Measurements from ENCODE around the gene SIGLECL1. TPM values are rescaled to one million over a fixed set of nuclear protein-coding genes. Genes with fewer than 3 reads are reported as not detected.

SIGLECL1 gene
- total RNA-seq, 1 donor from 2014 or later: not detected

DNA sequence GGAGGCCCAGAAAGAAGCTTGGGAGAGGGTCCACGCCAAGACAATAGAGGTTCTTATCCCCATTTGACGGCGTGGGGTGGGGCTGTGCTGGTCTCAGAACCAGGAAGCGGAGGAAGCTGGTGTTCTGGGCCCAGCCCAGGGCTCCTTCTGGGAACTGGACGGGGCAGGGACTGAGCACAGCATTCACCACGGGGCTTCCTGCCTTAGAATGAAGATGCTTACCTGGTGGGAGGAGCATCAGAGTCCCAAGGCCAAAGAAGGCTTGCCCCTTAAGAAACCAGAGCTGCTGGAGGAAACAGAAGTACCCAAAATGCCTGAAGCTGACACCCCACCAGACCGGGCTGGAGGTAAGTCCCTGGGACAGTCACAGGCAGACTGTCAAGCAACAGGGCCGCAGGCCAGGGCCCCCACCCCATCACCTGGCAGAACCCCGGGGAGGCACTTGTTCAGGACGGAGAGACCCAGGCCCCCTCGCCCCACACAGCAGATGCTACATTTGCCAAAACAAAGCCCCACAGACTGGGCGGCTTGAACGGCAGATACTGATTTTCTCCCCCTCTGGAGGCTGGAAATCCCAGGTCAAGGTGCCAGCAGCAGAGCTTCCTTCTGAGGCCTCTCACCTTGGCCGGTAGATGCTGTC lies 42.8 kb downstream of the SIGLECL1 start:
- no peak overlapping the region for H3K4me3 ChIP-seq (ENCODE audit: insufficient read depth, low read depth, low read length)

DNA sequence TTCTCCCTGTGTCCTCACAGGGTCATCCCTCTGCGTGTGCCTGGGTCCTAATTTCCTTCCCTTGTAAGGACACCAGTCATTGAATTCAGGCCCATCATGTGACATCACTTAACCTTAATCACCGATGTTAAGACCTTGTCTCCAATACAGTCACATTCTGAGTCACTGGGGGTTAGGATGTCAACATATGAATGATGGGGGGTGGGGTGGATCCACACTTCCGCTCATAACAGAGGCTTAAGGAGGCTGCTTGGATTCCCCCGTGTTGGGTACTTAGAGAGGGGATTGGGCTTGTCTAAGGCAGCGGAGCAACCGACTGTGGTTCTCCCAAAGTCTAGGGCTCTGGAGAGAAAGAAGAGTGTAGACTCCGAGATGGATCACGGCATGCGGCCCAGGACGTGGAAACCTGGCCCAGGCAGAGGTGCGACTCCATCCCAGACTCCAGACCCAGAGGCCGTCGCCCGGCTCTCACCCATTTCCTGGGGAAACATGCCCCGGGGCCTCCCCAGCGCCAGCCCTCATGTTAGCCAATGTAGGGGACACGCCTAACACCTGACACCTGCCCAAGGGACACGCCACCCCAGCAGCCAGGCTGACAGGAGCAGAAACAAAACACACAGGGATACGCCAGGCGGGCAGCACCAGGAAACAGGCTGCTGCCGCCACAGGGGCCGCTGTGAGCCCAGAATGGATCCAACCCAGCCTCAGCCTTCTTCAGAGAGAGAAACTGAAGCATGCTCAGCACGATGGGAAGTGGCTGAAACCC lies 43.5 kb downstream of the SIGLECL1 start:
- H3K4me3 Mint-ChIP-seq (ENCODE audit: unreplicated experiment): no peak overlapping the region
- H3K4me3 ChIP-seq (ENCODE audit: insufficient read depth, low read depth, low read length): no peak overlapping the region
- H2AFZ ChIP-seq (ENCODE audit: low read depth, low read length): no peak overlapping the region
- no peaks in the 10 kb centered on the region for H3K79me2 ChIP-seq (ENCODE audit: insufficient read depth, low read length)
- no peaks in the 10 kb centered on the region for H3K27me3 ChIP-seq (ENCODE audit: insufficient read depth, low read length)
- no peak for FAIRE-seq
- no peak for TF ChIP-seq EZH2 (IDR thresholded peaks at IDR 0.05; ENCODE audit: insufficient read depth, low read length)
- TF ChIP-seq, protein P1, sequence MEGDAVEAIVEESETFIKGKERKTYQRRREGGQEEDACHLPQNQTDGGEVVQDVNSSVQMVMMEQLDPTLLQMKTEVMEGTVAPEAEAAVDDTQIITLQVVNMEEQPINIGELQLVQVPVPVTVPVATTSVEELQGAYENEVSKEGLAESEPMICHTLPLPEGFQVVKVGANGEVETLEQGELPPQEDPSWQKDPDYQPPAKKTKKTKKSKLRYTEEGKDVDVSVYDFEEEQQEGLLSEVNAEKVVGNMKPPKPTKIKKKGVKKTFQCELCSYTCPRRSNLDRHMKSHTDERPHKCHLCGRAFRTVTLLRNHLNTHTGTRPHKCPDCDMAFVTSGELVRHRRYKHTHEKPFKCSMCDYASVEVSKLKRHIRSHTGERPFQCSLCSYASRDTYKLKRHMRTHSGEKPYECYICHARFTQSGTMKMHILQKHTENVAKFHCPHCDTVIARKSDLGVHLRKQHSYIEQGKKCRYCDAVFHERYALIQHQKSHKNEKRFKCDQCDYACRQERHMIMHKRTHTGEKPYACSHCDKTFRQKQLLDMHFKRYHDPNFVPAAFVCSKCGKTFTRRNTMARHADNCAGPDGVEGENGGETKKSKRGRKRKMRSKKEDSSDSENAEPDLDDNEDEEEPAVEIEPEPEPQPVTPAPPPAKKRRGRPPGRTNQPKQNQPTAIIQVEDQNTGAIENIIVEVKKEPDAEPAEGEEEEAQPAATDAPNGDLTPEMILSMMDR (IDR thresholded peaks at IDR 0.05; ENCODE audit: insufficient read depth, low read depth, low read length): no peak
- no peak overlapping the region for H3K27ac ChIP-seq (ENCODE audit: low read depth, low read length)
- no peaks in the 10 kb centered on the region for H3K36me3 Mint-ChIP-seq (ENCODE audit: low read depth, unreplicated experiment)
- peaks cover 17% of the 10 kb centered on the region for H3K27me3 Mint-ChIP-seq (ENCODE audit: low read depth, unreplicated experiment)
- H3K4me2 ChIP-seq (ENCODE audit: low read length): no peak overlapping the region
- H3K4me1 Mint-ChIP-seq (ENCODE audit: low read depth, unreplicated experiment): no peaks in the 10 kb centered on the region
- H3K9ac ChIP-seq (ENCODE audit: low read length): no peak overlapping the region
- no peak overlapping the region for H3K27ac Mint-ChIP-seq (ENCODE audit: unreplicated experiment)
- no peaks in the 10 kb centered on the region for H3K36me3 ChIP-seq (ENCODE audit: insufficient read depth, low read length)
- H3K9me3 ChIP-seq (ENCODE audit: insufficient read depth, low read depth, low read length): peaks cover 4% of the 10 kb centered on the region
- no peaks in the 10 kb centered on the region for H3K4me1 ChIP-seq (ENCODE audit: insufficient read depth, low read length)
- H4K20me1 ChIP-seq (ENCODE audit: insufficient read depth, low read length): no peaks in the 10 kb centered on the region
- no peak for DNase-seq (ENCODE audit: low read depth)
- H3K9me3 Mint-ChIP-seq (ENCODE audit: unreplicated experiment): peaks cover 3% of the 10 kb centered on the region

More for the DNA sequence above, 42.8 kb downstream of the SIGLECL1 start:
- Histone ChIP-seq H3K79me2 (ENCODE audit: insufficient read depth, low read length) (no peaks in the 10 kb centered on the region), H4K20me1 (ENCODE audit: insufficient read depth, low read length) (no peaks in the 10 kb centered on the region), H3K4me1 (ENCODE audit: insufficient read depth, low read length) (no peaks in the 10 kb centered on the region), H3K9me3 (ENCODE audit: insufficient read depth, low read depth, low read length) (peaks cover 4% of the 10 kb centered on the region), H3K27ac (ENCODE audit: low read depth, low read length) (no peak overlapping the region), H3K36me3 (ENCODE audit: insufficient read depth, low read length) (no peaks in the 10 kb centered on the region), H3K9ac (ENCODE audit: low read length) (no peak overlapping the region), H2AFZ (ENCODE audit: low read depth, low read length) (no peak overlapping the region), H3K27me3 (ENCODE audit: insufficient read depth, low read length) (no peaks in the 10 kb centered on the region), H3K4me2 (ENCODE audit: low read length) (no peak overlapping the region)
- Mint-ChIP-seq H3K27ac (ENCODE audit: unreplicated experiment) (no peak overlapping the region), H3K27me3 (ENCODE audit: low read depth, unreplicated experiment) (peaks cover 17% of the 10 kb centered on the region), H3K36me3 (ENCODE audit: low read depth, unreplicated experiment) (no peaks in the 10 kb centered on the region), H3K9me3 (ENCODE audit: unreplicated experiment) (peaks cover 3% of the 10 kb centered on the region), H3K4me1 (ENCODE audit: low read depth, unreplicated experiment) (no peaks in the 10 kb centered on the region), H3K4me3 (ENCODE audit: unreplicated experiment) (no peak overlapping the region)
- DNase-seq (ENCODE audit: low read depth) (no peak), FAIRE-seq (no peak)
- TF ChIP-seq EZH2 (IDR thresholded peaks at IDR 0.05; ENCODE audit: insufficient read depth, low read length): no peak
- TF ChIP-seq, protein P1 (IDR thresholded peaks at IDR 0.05; ENCODE audit: insufficient read depth, low read depth, low read length): no peak

DNA sequence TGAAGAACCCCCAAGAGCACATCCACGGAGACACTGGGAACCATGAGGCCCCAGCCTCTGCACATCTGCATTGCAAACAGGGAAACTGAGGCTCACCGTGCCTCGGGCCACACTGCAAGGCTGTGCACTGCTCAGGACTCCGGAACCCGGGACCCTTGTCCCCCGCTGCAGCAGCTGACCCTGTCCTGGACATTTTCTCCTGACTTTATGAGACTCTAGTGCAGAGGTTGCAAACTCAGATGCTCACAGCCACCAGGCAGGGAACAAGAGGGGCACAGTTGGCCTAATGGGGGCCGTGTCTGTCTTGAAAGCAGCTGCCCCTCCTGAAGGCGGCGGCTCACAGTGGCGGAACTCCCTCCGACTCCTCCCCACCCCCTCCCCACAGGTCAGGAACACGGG lies 44.1 kb downstream of the SIGLECL1 start:
- no peak overlapping the region for H3K27ac Mint-ChIP-seq (ENCODE audit: unreplicated experiment)
- no peaks in the 10 kb centered on the region for H4K20me1 ChIP-seq (ENCODE audit: insufficient read depth, low read length)
- FAIRE-seq (no peak), DNase-seq (ENCODE audit: low read depth) (no peak)
- no peaks in the 10 kb centered on the region for H3K36me3 ChIP-seq (ENCODE audit: insufficient read depth, low read length)
- no peak overlapping the region for H3K4me3 Mint-ChIP-seq (ENCODE audit: unreplicated experiment)
- TF ChIP-seq, protein P1 (IDR thresholded peaks at IDR 0.05; ENCODE audit: insufficient read depth, low read depth, low read length): no peak
- TF ChIP-seq EZH2 (IDR thresholded peaks at IDR 0.05; ENCODE audit: insufficient read depth, low read length): no peak
- H3K27me3 ChIP-seq (ENCODE audit: insufficient read depth, low read length): no peaks in the 10 kb centered on the region
- H3K4me3 ChIP-seq (ENCODE audit: insufficient read depth, low read depth, low read length): no peak overlapping the region
- no peak overlapping the region for H3K27ac ChIP-seq (ENCODE audit: low read depth, low read length)
- H3K9ac ChIP-seq (ENCODE audit: low read length): no peak overlapping the region
- H3K4me1 ChIP-seq (ENCODE audit: insufficient read depth, low read length): no peaks in the 10 kb centered on the region
- H3K4me2 ChIP-seq (ENCODE audit: low read length): no peak overlapping the region
- H3K27me3 Mint-ChIP-seq (ENCODE audit: low read depth, unreplicated experiment): peaks cover 19% of the 10 kb centered on the region
- no peak overlapping the region for H2AFZ ChIP-seq (ENCODE audit: low read depth, low read length)
- no peaks in the 10 kb centered on the region for H3K79me2 ChIP-seq (ENCODE audit: insufficient read depth, low read length)
- H3K9me3 Mint-ChIP-seq (ENCODE audit: unreplicated experiment): peaks cover 3% of the 10 kb centered on the region
- H3K4me1 Mint-ChIP-seq (ENCODE audit: low read depth, unreplicated experiment): no peaks in the 10 kb centered on the region
- no peaks in the 10 kb centered on the region for H3K36me3 Mint-ChIP-seq (ENCODE audit: low read depth, unreplicated experiment)
- peaks cover 4% of the 10 kb centered on the region for H3K9me3 ChIP-seq (ENCODE audit: insufficient read depth, low read depth, low read length)
